Activated T-helper 1 cell treated with anti-CD3 and anti-CD28 coated beads, Interleukin-2, amount 50 U/mL, for 16 hours (primary cell): ENCODE data around the gene RALGPS2.

Experiments
- DNase-seq, 2 donors: peaks; one replicate each; pipeline ENCODE4 v3.0.0-alpha.2; 2020; ENCODE audit warnings: low read depth in 1 of 2, low spot score in 1 of 2

The RALGPS2 gene

GRCh38 chr1:178962853-178963711, 238.0 kb downstream of the RALGPS2 start:
- no peak for DNase-seq

GRCh38 chr1:178964469-178965330, 239.7 kb downstream of the RALGPS2 start:
- DNase-seq: no peak

- DNase-seq: no peak
These were observed 241.3 kb downstream of the RALGPS2 start for GRCh38 chr1:178966312-178966711.

- DNase-seq: no peak
These were observed 244.4 kb downstream of the RALGPS2 start for GRCh38 chr1:178969226-178969987.

- no peak for DNase-seq
These were observed 245.1 kb downstream of the RALGPS2 start for GRCh38 chr1:178970184-178970583.
